ENCODE data around the gene AS3MT.
"Not testable (repeated sequence)": the region's sequence is repeated elsewhere in the genome, so short reads cannot be mapped to it uniquely, and the experiment has no call there.

AS3MT gene
- total RNA-seq = 0 to 0.21 reads per million in 2 donors

- no peak for DNase-seq
Measured at GRCh38 chr10:102869258-102870198, at the start of gene AS3MT. TSS of gene AS3MT (plus strand) at chr10:102869470. CDS start at chr10:102869593, 123 bp downstream.

- DNase-seq = not testable (repeated sequence)
Measured at GRCh38 chr10:102820008-102820407, 49.3 kb upstream of the AS3MT start.

GRCh38 chr10:102822222-102822621, 47.0 kb upstream of the AS3MT start:
- no peak for DNase-seq

- DNase-seq = no peak
Measured at GRCh38 chr10:102824664-102825063, 44.6 kb upstream of the AS3MT start.

GRCh38 chr10:102826148-102826796, 43.0 kb upstream of the AS3MT start:
- no peak for DNase-seq

- DNase-seq = no peak
Measured at GRCh38 chr10:102827597-102827975, 41.7 kb upstream of the AS3MT start.

- no peak for DNase-seq
Measured at GRCh38 chr10:102831322-102832071, 37.8 kb upstream of the AS3MT start.

GRCh38 chr10:102832248-102832647, 37.0 kb upstream of the AS3MT start:
- DNase-seq = no peak

GRCh38 chr10:102832987-102833386, 36.3 kb upstream of the AS3MT start:
- no peak for DNase-seq

GRCh38 chr10:102834143-102834542, 35.1 kb upstream of the AS3MT start:
- DNase-seq = no peak

- peak; percentile 69 for DNase-seq
Measured at GRCh38 chr10:102835007-102835482, 34.2 kb upstream of the AS3MT start.

- no peak for DNase-seq
Measured at GRCh38 chr10:102837230-102837721, 32.0 kb upstream of the AS3MT start, which contains the start of gene CYP17A1. TSS of gene CYP17A1 (minus strand) at chr10:102837413. CDS start at chr10:102837361, 52 bp downstream.

- DNase-seq = not testable (repeated sequence)
Measured at GRCh38 chr10:102838276-102838927, 30.9 kb upstream of the AS3MT start.

GRCh38 chr10:102841827-102842345, 27.4 kb upstream of the AS3MT start:
- no peak for DNase-seq

GRCh38 chr10:102843139-102843538, 26.1 kb upstream of the AS3MT start:
- not testable (repeated sequence) for DNase-seq

GRCh38 chr10:102844190-102844776, 25.0 kb upstream of the AS3MT start:
- not testable (repeated sequence) for DNase-seq

GRCh38 chr10:102845352-102845902, 23.8 kb upstream of the AS3MT start:
- no peak for DNase-seq

GRCh38 chr10:102850025-102850518, 19.2 kb upstream of the AS3MT start:
- DNase-seq = no peak

GRCh38 chr10:102853237-102853636, 16.0 kb upstream of the AS3MT start:
- not testable (repeated sequence) for DNase-seq

GRCh38 chr10:102855731-102856436, 13.4 kb upstream of the AS3MT start:
- DNase-seq = not testable (repeated sequence)
